GM23338 (cell line): ENCODE results near the gene SLC13A4. TPM values are rescaled to one million over a fixed set of nuclear protein-coding genes. Genes with fewer than 3 reads are reported as not detected.

ENCODE experiments used
- ATAC-seq: fragments of 200-7000 bp; cut with Tn5 transposase; 3 replicates; pipeline ENCODE4 v1.9.1; 2020
- DNase-seq: peaks from one replicate; pipeline ENCODE4 v3.0.0-alpha.2; 2015; ENCODE audit warnings: low spot score
- H2AFZ ChIP-seq: fragments of 200-600 bp; sonication (generic); 2 replicates; pipeline ENCODE4 v1.8.0; 2016; ENCODE audit warnings: antibody characterized with exemption, mild to moderate bottlenecking, moderate library complexity
- H3F3A ChIP-seq: fragments of 200-600 bp; sonication (generic); replicated peaks from 2 replicates; pipeline ENCODE4 v1.8.0; 2017; ENCODE audit warnings: antibody characterized with exemption, mixed run types, low read depth
- H3K27ac ChIP-seq: fragments of 200-600 bp; sonication (generic); 2 replicates; pipeline ENCODE4 v1.6.1; 2016; ENCODE audit warnings: low read depth
- H3K27me3 ChIP-seq: fragments of 200-600 bp; sonication (generic); 2 replicates; pipeline ENCODE4 v1.8.0; 2016; ENCODE audit warnings: mild to moderate bottlenecking, mixed run types, moderate library complexity; ENCODE audit not compliant: insufficient read depth
- H3K36me3 ChIP-seq: fragments of 200-600 bp; sonication (generic); 2 replicates; pipeline ENCODE4 v1.8.0; 2016; ENCODE audit warnings: mild to moderate bottlenecking; ENCODE audit not compliant: insufficient read depth
- H3K4me1 ChIP-seq: fragments of 200-600 bp; sonication (generic); 2 replicates; pipeline ENCODE4 v1.8.0; 2016; ENCODE audit warnings: mild to moderate bottlenecking, moderate library complexity; ENCODE audit not compliant: insufficient read depth
- H3K4me2 ChIP-seq: fragments of 200-600 bp; sonication (generic); 2 replicates; pipeline ENCODE4 v1.7.1; 2017; ENCODE audit warnings: mixed run types
- H3K4me3 ChIP-seq: fragments of 200-600 bp; sonication (generic); 2 replicates; pipeline ENCODE4 v1.6.1; 2016; ENCODE audit warnings: mixed run types
- H3K79me2 ChIP-seq: fragments of 200-600 bp; sonication (generic); replicated peaks from 2 replicates; pipeline ENCODE4 v1.8.0; 2017; ENCODE audit warnings: mild to moderate bottlenecking; ENCODE audit not compliant: insufficient read depth
- H3K9me2 ChIP-seq: fragments of 200-600 bp; sonication (generic); 2 replicates; pipeline ENCODE4 v1.8.0; 2017; ENCODE audit not compliant: insufficient read depth
- H4K20me1 ChIP-seq: fragments of 200-600 bp; sonication (generic); replicated peaks from 2 replicates; pipeline ENCODE4 v1.8.0; 2017; ENCODE audit warnings: mild to moderate bottlenecking; ENCODE audit not compliant: insufficient read depth
- H3K27ac Mint-ChIP-seq: 2 replicates; pipeline ENCODE4 v1.8.0; 2020; ENCODE audit warnings: inconsistent platforms, mild to moderate bottlenecking, moderate library complexity, mixed read lengths
- H3K27me3 Mint-ChIP-seq: 3 replicates; pipeline ENCODE4 v1.8.0; 2022; ENCODE audit warnings: low read depth, mild to moderate bottlenecking, moderate library complexity, mixed read lengths, inconsistent platforms; ENCODE audit not compliant: insufficient read depth, poor library complexity
- H3K36me3 Mint-ChIP-seq: 3 replicates; pipeline ENCODE4 v1.8.0; 2021; ENCODE audit warnings: low read depth, mild to moderate bottlenecking, inconsistent platforms, moderate library complexity, mixed read lengths
- H3K4me1 Mint-ChIP-seq: 3 replicates; pipeline ENCODE4 v1.8.0; 2020; ENCODE audit warnings: mild to moderate bottlenecking, inconsistent platforms, mixed read lengths
- H3K4me3 Mint-ChIP-seq: 3 replicates; pipeline ENCODE4 v1.8.0; 2021; ENCODE audit warnings: moderate library complexity, mild to moderate bottlenecking, inconsistent platforms, mixed read lengths
- H3K9me3 Mint-ChIP-seq: 3 replicates; pipeline ENCODE4 v1.8.0; 2020; ENCODE audit warnings: moderate library complexity, mild to moderate bottlenecking, inconsistent platforms, mixed read lengths
- CREB1 ChIP-seq: fragments of 250-450 bp; sonication (Bioruptor Pico); IDR thresholded peaks from 2 replicates; pipeline ENCODE4 v1.5.0; 2020; ENCODE audit warnings: low read depth, mild to moderate bottlenecking, moderate library complexity
- CTCF ChIP-seq, 2 experiments: fragments of 200-600 bp in 1 of 2; sonication (generic) in 1 of 2; conservative IDR thresholded peaks; 2 replicates each; pipeline versions ENCODE4 v1.5.1 to v1.6.1; 2016 to 2017; ENCODE audit warnings: antibody characterized with exemption in 2 of 2, low read depth in 2 of 2, mild to moderate bottlenecking in 2 of 2, moderate library complexity in 1 of 2
- ETS1 ChIP-seq: IDR thresholded peaks from 2 replicates; pipeline ENCODE4 v1.6.1; 2016; ENCODE audit warnings: antibody characterized with exemption
- EZH2 ChIP-seq: fragments of 200-600 bp; sonication (generic); IDR thresholded peaks from one replicate; pipeline ENCODE4 v1.8.0; 2017; ENCODE audit warnings: antibody characterized with exemption, mild to moderate bottlenecking, low read depth; ENCODE audit not compliant: unreplicated experiment
- EZH2phosphoT487 ChIP-seq: fragments of 200-600 bp; sonication (generic); IDR thresholded peaks from one replicate; pipeline ENCODE4 v1.8.1; 2018; ENCODE audit warnings: antibody characterized with exemption; ENCODE audit not compliant: unreplicated experiment
- JUNB ChIP-seq: IDR thresholded peaks from one replicate; pipeline ENCODE4 v1.6.1; 2016; ENCODE audit warnings: antibody characterized with exemption; ENCODE audit not compliant: unreplicated experiment
- NANOG ChIP-seq: IDR thresholded peaks from 2 replicates; pipeline ENCODE4 v1.6.1; 2016; ENCODE audit warnings: antibody characterized with exemption, borderline replicate concordance
- POLR2AphosphoS5 ChIP-seq: IDR thresholded peaks from 2 replicates; pipeline ENCODE4 v1.6.1; 2016; ENCODE audit warnings: antibody characterized with exemption, low read depth
- REST ChIP-seq: IDR thresholded peaks from one replicate; pipeline ENCODE4 v1.6.1; 2018; ENCODE audit warnings: antibody characterized with exemption; ENCODE audit not compliant: unreplicated experiment
- STAT1 ChIP-seq: IDR thresholded peaks from one replicate; pipeline ENCODE4 v1.6.1; 2016; ENCODE audit warnings: antibody characterized with exemption; ENCODE audit not compliant: unreplicated experiment
- ZNF114 ChIP-seq: fragments of 250-450 bp; sonication (Bioruptor Pico); IDR thresholded peaks from 2 replicates; pipeline ENCODE4 v1.5.0; 2020; ENCODE audit warnings: mild to moderate bottlenecking, moderate library complexity
- ZNF331 ChIP-seq: fragments of 250-450 bp; sonication (Bioruptor Pico); IDR thresholded peaks from 2 replicates; pipeline ENCODE4 v1.5.0; 2020; ENCODE audit warnings: low read depth, mild to moderate bottlenecking, moderate library complexity
- ZNF462 ChIP-seq: fragments of 250-450 bp; sonication (Bioruptor Pico); IDR thresholded peaks from 2 replicates; pipeline ENCODE4 v1.5.0; 2020; ENCODE audit warnings: mild to moderate bottlenecking, moderate library complexity
- polyA plus RNA-seq: library from polyadenylated mRNA; unstranded; fragments of >200 nt; fragmentation: Nextera tagmentation; extraction: Ambion mirVana; gene quantifications from 2 replicates; pipeline ENCODE4 v1.2.1, GENCODE V29; 2016
- total RNA-seq: library from RNA; depleted of rRNA; stranded (reverse); fragments of >200 nt; shearing (Covaris generic); gene quantifications from 2 replicates; pipeline ENCODE4 v1.2.3, GENCODE V29; 2014

SLC13A4 gene
- total and polyA plus RNA-seq, 2 experiments from 2014 or later, result 1.7 to 2.3 TPM

- Histone ChIP-seq H3K4me1 (peaks cover 9% of the 10 kb centered on the region; the same call in 1 of the 2 replicates), H3K27me3 (no peaks in the 10 kb centered on the region), H3K36me3 (no peaks in the 10 kb centered on the region), H4K20me1 (no peaks in the 10 kb centered on the region), H3K4me3 (no peak overlapping the region), H3F3A (no peaks in the 10 kb centered on the region), H2AFZ (no peak overlapping the region), H3K27ac (no peak overlapping the region), H3K9me2 (no peaks in the 10 kb centered on the region), H3K79me2 (no peaks in the 10 kb centered on the region), H3K4me2 (no peak overlapping the region)
- no peak overlapping the region for H3K27ac Mint-ChIP-seq
- ATAC-seq (no peak), DNase-seq (no peak)
- H3K4me1 Mint-ChIP-seq, result peaks cover 13% of the 10 kb centered on the region
- H3K9me3 Mint-ChIP-seq, result no peaks in the 10 kb centered on the region
- H3K4me3 Mint-ChIP-seq, result no peak overlapping the region
- H3K36me3 Mint-ChIP-seq, result peaks cover 2% of the 10 kb centered on the region; the same call in 2 of the 3 replicates
- no peak for TF ChIP-seq ZNF462
- no peak for TF ChIP-seq ZNF114
- TF ChIP-seq POLR2AphosphoS5, result no peak
- TF ChIP-seq ZNF331 (CRISPR knock-in tag), result no peak
- no peak for TF ChIP-seq EZH2
- TF ChIP-seq REST, result no peak
- TF ChIP-seq EZH2phosphoT487, result no peak
- TF ChIP-seq ETS1, result no peak
- TF ChIP-seq JUNB, result no peak
- no peak for TF ChIP-seq CREB1
- no peak for TF ChIP-seq CTCF (conservative IDR thresholded peaks at IDR 0.05; ENCODE audit: low read depth in 2 of 2)
- TF ChIP-seq STAT1, result no peak
- no peak for TF ChIP-seq NANOG
- H3K27me3 Mint-ChIP-seq, result peaks cover 6% of the 10 kb centered on the region
Observed at GRCh38 chr7:135747366-135747765, 19.4 kb upstream of the SLC13A4 start.
